Activated T-cell treated with anti-CD3 and anti-CD28 coated beads, Interleukin-2, amount 50 U/mL, for 4 hours (primary cell): ENCODE data around the gene XXYLT1. TPM values are rescaled to one million over a fixed set of nuclear protein-coding genes. Genes with fewer than 3 reads are reported as not detected.

Experiments used
- ATAC-seq, 2 donors: fragments of 200-7000 bp; cut with Tn5 transposase; one replicate each; pipeline ENCODE4 v1.10.0; 2021
- DNase-seq: peaks from one replicate; pipeline ENCODE4 v3.0.0-alpha.2; 2020
- H3K27me3 Mint-ChIP-seq: one replicate; pipeline ENCODE4 v1.8.0; 2021; ENCODE audit warnings: low read depth, mixed read lengths
- H3K36me3 Mint-ChIP-seq: one replicate; pipeline ENCODE4 v1.8.0; 2022; ENCODE audit warnings: mixed read lengths; ENCODE audit not compliant: insufficient read depth
- H3K4me1 Mint-ChIP-seq: one replicate; pipeline ENCODE4 v1.8.0; 2021; ENCODE audit warnings: low read depth, mixed read lengths
- H3K4me3 Mint-ChIP-seq: one replicate; pipeline ENCODE4 v1.8.0; 2021; ENCODE audit warnings: mild to moderate bottlenecking, moderate library complexity, mixed read lengths
- H3K9me3 Mint-ChIP-seq: one replicate; pipeline ENCODE4 v1.8.0; 2021; ENCODE audit warnings: mixed read lengths
- total RNA-seq, 3 donors: library from RNA; stranded (reverse); gene quantifications; one replicate each; pipeline ENCODE4 v1.2.1, GENCODE V29; 2021

XXYLT1 gene
- total RNA-seq, 3 donors from 2014 or later, result 8.6 to 10.6 (median 8.8) TPM

- Mint-ChIP-seq H3K9me3 (no peaks in the 10 kb centered on the region), H3K36me3 (peaks cover 11% of the 10 kb centered on the region), H3K27me3 (no peaks in the 10 kb centered on the region), H3K4me3 (no peak overlapping the region), H3K4me1 (peaks cover 14% of the 10 kb centered on the region)
- DNase-seq, result no peak
- ATAC-seq, result no peak
These were observed 93.4 kb downstream of the XXYLT1 start for GRCh38 chr3:195177422-195178123.

DNA sequence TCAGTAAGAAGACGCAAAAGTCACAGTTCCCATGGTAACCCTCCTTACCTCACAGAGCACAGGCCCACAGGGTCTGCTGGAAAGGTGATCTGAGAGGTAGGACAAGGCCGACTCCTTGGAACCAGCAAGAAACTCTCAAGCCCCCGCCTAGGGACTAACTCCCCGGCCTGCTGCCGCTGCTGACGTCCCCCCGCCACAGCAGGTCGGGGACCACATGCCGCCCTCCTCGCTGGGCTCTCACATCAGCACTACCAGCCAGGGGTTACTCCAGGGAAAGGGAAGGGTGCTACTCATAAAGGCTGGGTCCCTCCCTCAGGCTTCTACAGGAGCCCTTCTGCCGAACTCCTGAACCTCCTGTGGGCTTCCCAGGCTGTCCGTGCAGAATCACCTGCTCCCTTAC lies 94.2 kb downstream of the XXYLT1 start:
- H3K4me3 Mint-ChIP-seq, result no peak overlapping the region
- H3K27me3 Mint-ChIP-seq, result no peaks in the 10 kb centered on the region
- peaks cover 7% of the 10 kb centered on the region for H3K4me1 Mint-ChIP-seq
- H3K36me3 Mint-ChIP-seq, result peaks cover 11% of the 10 kb centered on the region
- ATAC-seq (no peak), DNase-seq (no peak)
- no peaks in the 10 kb centered on the region for H3K9me3 Mint-ChIP-seq

DNA sequence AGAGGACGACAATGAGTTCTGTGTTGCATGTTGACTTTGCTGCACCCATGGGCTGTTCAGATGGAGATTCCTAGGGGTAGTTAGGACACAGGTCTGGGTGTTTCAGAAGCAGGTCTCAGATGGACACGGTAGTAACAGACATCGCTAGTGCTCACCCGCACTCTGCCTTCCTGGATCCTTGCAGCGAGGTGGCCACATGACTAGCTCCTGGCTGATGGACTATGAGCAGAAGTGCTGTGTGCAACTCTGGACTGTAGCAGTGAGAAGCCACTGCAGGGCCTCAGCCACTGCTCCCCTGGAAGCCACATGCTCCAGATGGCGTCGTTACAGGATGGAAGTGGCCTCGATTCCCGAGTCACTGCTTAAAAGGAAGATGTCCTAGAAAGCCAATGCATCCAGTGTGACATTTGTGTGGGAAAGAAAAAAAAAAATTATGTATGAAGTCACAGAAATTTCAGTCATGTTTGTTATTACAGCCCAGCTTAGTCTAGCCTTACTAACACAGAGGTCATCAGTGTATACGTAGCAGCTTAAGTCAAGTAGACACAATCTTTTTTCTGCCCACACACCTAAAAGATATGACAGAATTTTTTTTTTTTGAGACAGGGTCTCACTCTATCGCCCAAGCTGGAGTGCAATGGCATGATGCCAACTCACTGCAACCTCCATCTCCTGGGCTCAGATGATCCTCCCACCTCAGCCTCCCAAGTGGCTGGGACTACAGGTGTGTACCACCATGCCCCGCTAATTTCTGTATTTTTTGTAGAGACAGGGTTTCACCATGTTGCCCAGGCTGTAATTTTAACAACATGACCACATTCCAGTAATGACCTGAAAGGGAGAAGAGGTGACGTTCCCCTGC lies 95.3 kb downstream of the XXYLT1 start:
- Mint-ChIP-seq H3K9me3 (no peaks in the 10 kb centered on the region), H3K4me1 (peaks cover 2% of the 10 kb centered on the region), H3K27me3 (no peaks in the 10 kb centered on the region), H3K4me3 (no peak overlapping the region), H3K36me3 (peaks cover 14% of the 10 kb centered on the region)
- ATAC-seq (no peak), DNase-seq (no peak)

DNA sequence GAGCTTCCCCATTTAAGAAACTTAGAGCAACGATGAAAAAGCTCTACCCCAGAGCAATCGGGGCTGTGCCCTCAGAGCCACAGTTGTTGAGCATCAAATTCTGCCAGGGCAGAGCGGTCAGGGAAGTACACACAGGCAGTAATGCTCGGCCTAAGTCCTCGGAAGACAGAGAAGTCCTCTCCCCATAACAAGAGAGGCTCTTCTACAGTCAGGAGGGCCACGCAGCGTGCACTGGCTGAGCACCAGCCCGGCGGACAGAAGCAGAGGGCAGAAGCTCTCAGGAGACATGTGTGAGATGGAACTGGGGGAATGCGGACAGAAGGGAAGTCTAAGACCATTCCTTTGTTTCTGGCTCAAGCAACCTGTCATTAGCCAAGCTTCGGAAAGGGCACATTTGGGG lies 95.9 kb downstream of the XXYLT1 start:
- ATAC-seq (no peak), DNase-seq (no peak)
- no peaks in the 10 kb centered on the region for H3K27me3 Mint-ChIP-seq
- H3K4me3 Mint-ChIP-seq, result no peak overlapping the region
- H3K36me3 Mint-ChIP-seq, result peaks cover 14% of the 10 kb centered on the region
- H3K4me1 Mint-ChIP-seq, result peaks cover 2% of the 10 kb centered on the region
- H3K9me3 Mint-ChIP-seq, result no peaks in the 10 kb centered on the region

- Mint-ChIP-seq H3K4me3 (no peak overlapping the region), H3K4me1 (peaks cover 2% of the 10 kb centered on the region), H3K36me3 (peaks cover 14% of the 10 kb centered on the region), H3K9me3 (no peaks in the 10 kb centered on the region), H3K27me3 (no peaks in the 10 kb centered on the region)
- DNase-seq (no peak), ATAC-seq (no peak)
These were observed 97.3 kb downstream of the XXYLT1 start for GRCh38 chr3:195173657-195174056.

GRCh38 chr3:195172896-195173295 lies 98.1 kb downstream of the XXYLT1 start:
- ATAC-seq (no peak), DNase-seq (no peak)
- Mint-ChIP-seq H3K4me3 (no peak overlapping the region), H3K4me1 (no peaks in the 10 kb centered on the region), H3K36me3 (peaks cover 10% of the 10 kb centered on the region), H3K27me3 (no peaks in the 10 kb centered on the region), H3K9me3 (no peaks in the 10 kb centered on the region)

DNA sequence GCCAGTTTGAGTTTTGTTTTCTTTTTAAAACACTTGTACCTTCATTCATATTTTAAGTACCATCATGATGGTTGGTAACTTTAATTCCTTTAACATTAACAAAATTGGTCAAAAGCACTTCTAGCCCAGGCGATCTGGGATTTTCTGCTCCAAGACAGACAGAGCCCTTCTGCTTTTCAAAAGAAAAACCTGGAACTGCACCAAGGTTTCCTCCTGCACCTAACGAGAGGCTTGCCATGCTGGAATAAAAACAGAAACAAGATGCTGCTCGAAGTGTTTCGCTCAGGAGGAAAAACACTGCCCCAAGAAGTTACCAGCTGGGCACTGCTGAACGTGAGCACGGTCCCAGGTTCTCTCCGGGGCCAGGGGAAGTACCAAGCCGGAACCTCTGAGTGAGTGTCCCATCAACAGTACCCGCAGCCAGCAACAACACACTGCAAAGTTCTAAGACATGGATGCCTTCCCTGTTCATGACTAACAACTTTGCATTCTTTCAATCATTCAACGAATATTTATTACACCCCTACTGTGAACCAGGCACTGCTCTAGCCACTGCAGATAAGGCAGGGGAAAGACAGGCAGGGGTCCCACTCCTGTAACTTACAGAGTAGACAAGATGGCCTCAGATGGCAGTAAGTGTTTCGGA lies 98.8 kb downstream of the XXYLT1 start:
- ATAC-seq, result no peak
- Mint-ChIP-seq H3K36me3 (peaks cover 10% of the 10 kb centered on the region), H3K9me3 (no peaks in the 10 kb centered on the region), H3K27me3 (no peaks in the 10 kb centered on the region), H3K4me1 (no peaks in the 10 kb centered on the region), H3K4me3 (no peak overlapping the region)
- no peak for DNase-seq

- no peaks in the 10 kb centered on the region for H3K27me3 Mint-ChIP-seq
- H3K4me1 Mint-ChIP-seq, result no peaks in the 10 kb centered on the region
- DNase-seq, result no peak
- ATAC-seq, result no peak
- H3K4me3 Mint-ChIP-seq, result no peak overlapping the region
- peaks cover 10% of the 10 kb centered on the region for H3K36me3 Mint-ChIP-seq
- H3K9me3 Mint-ChIP-seq, result no peaks in the 10 kb centered on the region
These were observed 99.7 kb downstream of the XXYLT1 start for GRCh38 chr3:195171093-195171873.

DNA sequence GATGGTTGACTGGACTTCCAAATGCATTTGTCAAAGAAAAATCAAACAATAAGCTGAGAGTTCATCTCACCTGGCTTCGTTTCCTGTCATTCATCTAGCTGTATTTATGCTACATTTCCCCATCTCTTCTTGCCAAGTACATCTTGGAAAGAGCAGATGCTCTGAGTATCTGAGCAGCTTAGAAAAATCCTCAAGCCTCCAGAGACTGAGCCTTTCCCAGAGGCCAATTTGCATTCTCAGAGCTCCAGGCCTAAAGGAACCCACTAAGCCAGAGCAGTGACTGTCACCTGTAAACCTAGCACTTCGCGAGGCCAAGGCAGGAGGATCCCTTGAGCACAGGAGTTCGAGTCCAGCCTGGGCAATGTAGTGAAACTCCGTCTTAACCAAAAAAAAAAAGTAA lies 100.5 kb downstream of the XXYLT1 start:
- no peaks in the 10 kb centered on the region for H3K9me3 Mint-ChIP-seq
- no peak for ATAC-seq

GRCh38 chr3:195169011-195169649 lies 101.8 kb downstream of the XXYLT1 start:
- Mint-ChIP-seq H3K4me1 (peaks cover 4% of the 10 kb centered on the region), H3K27me3 (no peaks in the 10 kb centered on the region), H3K36me3 (peaks cover 3% of the 10 kb centered on the region), H3K9me3 (no peaks in the 10 kb centered on the region), H3K4me3 (no peak overlapping the region)
- ATAC-seq, result no peak
- no peak for DNase-seq

More for the DNA sequence above, 100.5 kb downstream of the XXYLT1 start:
- H3K36me3 Mint-ChIP-seq, result peaks cover 10% of the 10 kb centered on the region
- H3K4me3 Mint-ChIP-seq, result no peak overlapping the region
- no peaks in the 10 kb centered on the region for H3K27me3 Mint-ChIP-seq
- H3K4me1 Mint-ChIP-seq, result peaks cover 4% of the 10 kb centered on the region
- no peak for DNase-seq

GRCh38 chr3:195168009-195168762 lies 102.8 kb downstream of the XXYLT1 start:
- Mint-ChIP-seq H3K4me3 (no peak overlapping the region), H3K9me3 (no peaks in the 10 kb centered on the region), H3K36me3 (peaks cover 3% of the 10 kb centered on the region), H3K4me1 (peaks cover 9% of the 10 kb centered on the region), H3K27me3 (no peaks in the 10 kb centered on the region)
- no peak for ATAC-seq
- DNase-seq, result no peak

DNA sequence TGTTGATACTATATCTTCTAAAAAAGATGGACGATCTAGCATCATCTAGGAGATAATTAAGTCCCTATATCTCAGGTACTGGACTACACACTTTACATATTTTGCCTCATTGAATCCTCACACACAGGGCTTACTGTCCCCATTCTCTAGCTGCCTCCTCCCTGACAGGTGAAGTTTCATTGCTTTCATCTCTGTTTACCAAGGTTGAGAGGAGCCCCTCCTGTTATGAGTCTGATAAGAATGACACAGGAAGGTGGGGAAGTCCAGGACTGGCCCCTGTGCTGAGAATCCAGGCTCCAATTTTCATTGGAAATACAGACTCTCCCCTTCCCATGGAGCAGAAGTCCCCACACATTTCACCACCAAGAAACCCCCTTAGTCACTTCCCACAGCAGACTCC lies 105.2 kb downstream of the XXYLT1 start:
- Mint-ChIP-seq H3K9me3 (no peaks in the 10 kb centered on the region), H3K36me3 (no peaks in the 10 kb centered on the region), H3K4me3 (no peak overlapping the region), H3K4me1 (peaks cover 25% of the 10 kb centered on the region), H3K27me3 (no peaks in the 10 kb centered on the region)
- no peak for DNase-seq
- no peak for ATAC-seq

GRCh38 chr3:195165265-195165609 lies 105.7 kb downstream of the XXYLT1 start:
- DNase-seq (no peak), ATAC-seq (no peak)
- Mint-ChIP-seq H3K9me3 (no peaks in the 10 kb centered on the region), H3K36me3 (no peaks in the 10 kb centered on the region), H3K4me1 (peaks cover 25% of the 10 kb centered on the region), H3K27me3 (no peaks in the 10 kb centered on the region), H3K4me3 (no peak overlapping the region)
